HG03139 (cell line): ENCODE results near the gene SLC6A13.
"Not testable (repeated sequence)": the region's sequence is repeated elsewhere in the genome, so short reads cannot be mapped to it uniquely, and the experiment has no call there.

Experiments
- ATAC-seq: cut with Tn5 transposase; IDR thresholded peaks from one replicate; pipeline ENCODE4 v1.9.1; 2021; ENCODE audit not compliant: unreplicated experiment

The SLC6A13 gene

DNA sequence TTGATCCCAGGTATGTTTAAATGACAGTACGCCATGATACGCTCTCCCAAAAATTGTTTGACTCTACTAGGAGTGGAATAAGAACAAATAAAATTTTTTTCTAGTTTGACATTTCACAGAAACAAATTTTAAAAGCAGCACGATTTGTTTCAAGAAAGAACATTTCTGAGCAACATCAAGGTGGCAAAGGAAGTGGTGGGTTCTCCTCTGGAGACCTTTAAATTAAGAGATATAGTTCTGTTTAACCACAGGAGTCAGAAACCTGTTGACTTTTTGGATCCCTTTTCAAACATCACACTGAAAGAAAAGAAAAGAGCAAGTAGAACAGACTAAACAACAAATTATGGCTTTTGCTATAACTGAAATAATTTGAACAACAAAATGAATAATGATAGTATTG, 2.5 kb upstream of the SLC6A13 start:
- ATAC-seq, result no peak

DNA sequence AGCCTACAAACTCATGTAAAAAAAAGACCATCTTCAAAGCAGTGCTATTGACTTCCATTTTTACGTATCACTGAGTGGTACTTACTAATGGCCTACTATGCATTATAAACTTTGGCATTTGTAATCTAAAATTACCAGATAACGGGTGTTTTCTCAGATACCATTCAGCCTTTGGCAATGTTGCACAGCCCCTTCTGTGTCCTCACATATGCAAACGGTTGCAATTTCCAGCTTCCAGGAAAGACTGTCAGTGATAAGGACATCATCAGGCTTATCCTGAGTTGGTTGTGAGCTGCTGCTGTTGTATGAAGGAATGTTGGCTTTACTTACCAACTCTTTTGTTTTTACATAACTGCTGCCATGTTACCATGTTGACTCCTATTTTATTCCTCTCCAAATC, 1.6 kb upstream of the SLC6A13 start:
- no peak for ATAC-seq

DNA sequence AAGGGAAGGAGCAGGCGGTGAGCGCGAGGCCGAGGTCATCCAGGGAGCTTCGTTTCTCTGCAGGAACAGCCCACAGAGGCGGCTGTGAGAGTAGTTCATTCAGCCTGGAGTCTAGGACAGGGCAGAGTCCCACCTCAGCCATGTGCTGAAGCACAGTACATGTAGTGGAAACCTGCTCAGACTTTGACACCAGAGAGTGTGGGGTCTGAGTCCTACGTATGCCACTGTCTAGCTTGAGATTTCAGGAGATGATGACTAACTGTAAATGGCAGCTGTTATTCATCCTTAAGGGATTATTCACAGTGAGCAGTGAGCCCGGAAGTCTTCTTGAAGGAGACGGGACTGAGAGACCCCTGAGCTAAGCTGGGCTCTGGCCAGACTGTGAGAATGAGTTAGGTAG, 938 bp upstream of the SLC6A13 start:
- ATAC-seq, result no peak

DNA sequence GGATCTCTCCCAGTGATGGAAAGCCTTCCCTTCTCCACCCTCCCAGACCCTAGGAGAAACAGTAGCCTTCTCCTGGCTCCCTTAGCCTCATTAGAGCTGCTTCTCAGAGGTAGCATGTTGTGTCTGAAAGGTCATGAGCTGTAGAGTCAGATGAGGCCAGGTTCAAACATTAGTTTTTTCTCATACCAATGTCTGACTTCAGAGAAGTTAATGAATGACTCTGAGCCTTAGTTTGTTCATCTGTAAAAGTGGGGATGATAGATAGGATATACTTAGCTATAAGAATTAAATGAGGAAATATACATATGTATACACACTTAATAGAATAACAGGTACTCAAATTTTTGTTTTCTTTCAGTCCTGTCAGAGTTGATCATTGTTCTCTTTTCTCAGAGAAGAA, 523 bp downstream of the SLC6A13 start:
- ATAC-seq, result no peak

DNA sequence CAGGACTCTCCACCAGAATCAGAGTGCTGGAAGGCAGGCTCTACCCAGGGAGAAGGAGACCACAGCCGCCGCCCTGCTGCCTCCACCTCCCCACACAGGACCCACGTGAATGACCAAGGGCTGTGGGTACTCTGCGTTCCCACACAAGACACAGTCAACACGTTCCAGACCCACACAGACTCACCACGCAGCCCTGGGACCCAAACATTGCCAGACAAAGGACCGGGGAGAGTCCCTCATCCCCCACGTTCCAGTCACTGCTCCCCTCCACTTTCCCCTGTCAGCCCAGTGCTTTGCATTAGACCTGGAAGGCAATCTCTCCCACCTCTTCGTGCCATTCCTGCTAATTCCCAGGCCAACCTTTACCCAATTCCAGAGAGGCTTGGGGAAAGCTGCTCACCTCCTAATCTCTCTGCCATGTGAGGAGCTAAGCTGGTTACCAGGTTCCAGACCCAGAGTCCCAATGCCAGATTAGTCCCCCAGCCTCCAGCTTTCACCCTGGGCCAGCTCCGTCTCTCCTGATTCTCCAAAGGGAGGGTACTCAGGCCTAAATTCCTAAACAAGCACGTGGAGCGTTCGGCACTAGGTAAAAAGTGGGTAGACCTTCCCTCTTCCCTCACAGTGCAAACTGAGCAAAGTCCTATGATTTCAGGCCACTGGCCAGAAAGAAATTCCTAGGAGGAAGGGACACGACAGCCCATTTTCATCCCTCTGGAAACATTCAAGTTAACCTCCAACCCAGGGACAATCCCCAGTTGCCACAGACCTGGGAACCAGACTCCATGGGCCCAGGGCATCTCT, 4.9 kb downstream of the SLC6A13 start:
- ATAC-seq, result no peak

DNA sequence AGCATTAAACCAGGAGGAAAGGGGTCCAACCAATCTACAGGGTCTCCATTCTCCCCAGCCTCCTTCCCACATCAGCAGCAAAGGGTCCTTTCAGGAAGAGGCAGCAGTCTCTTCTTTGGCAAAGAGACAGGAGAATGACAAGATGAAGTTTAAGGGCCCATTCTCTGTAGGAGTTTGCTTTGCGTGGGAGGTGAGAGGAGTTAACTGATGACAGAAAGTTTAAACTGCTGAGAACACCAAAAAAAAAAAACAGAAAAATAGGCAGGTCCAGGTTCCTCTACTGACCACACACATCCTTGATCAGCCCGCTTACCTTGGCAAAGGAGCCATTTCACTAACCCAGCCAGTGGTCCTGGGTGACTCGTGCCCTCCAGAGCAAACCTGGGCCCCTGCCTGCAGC, 5.7 kb downstream of the SLC6A13 start:
- ATAC-seq, result no peak

DNA sequence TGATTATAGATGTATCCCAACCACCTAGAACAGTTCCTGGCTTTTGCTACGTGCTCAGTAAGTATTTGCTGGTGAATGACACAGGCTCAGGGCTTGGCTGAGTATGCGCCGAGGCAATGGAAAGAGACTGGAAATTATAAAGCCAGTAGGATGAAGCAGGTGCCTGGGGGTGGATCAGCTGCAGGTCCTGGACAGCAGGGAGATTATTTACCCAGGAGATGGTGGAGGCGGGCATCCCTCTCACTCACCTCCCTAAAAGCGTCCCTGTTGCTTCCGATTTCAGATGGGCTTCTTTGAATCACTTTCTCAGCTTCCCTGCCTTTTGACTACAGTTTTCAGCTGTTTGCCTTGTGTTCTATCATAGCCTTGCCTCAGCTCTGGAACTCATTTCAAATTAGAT, 6.4 kb downstream of the SLC6A13 start:
- no peak for ATAC-seq

DNA sequence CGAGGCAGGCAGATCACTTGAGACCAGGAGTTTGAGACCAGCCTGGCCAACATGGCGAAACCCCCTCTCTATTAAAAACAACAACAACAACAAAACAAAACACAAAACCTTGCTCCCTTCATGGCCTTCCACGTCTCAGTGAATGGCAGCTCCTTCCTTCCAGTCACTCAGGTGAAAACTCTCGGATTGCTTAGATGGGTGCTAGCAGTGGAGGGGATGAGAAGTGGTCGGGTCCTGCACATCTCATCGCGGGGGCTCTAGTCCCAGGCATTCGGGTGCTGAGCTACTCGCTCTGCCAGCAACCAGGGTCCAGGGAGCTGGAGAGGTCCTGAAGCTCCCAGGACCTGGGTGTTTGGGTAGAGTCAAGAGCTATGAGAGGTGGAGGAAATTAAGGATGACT, 7.7 kb downstream of the SLC6A13 start:
- no peak for ATAC-seq

DNA sequence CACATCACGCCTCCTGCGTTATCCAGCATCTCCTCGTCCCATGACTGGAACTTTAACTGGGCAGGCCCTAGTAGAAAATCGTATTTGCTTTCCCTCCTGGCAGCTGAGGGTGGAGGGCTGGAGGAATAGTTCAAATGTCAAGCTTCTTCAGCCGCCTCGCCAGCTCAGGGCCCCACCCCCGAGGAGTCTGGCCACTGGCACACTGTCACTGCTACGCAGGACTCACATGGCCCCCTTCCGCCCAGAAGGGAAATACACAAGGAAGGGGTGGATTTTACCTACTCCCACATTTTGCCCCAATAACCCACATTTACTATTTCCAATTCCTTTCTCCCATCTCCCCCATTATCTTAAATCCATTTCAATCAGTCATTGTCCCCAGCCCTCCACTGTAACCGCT, 8.6 kb downstream of the SLC6A13 start:
- no peak for ATAC-seq

DNA sequence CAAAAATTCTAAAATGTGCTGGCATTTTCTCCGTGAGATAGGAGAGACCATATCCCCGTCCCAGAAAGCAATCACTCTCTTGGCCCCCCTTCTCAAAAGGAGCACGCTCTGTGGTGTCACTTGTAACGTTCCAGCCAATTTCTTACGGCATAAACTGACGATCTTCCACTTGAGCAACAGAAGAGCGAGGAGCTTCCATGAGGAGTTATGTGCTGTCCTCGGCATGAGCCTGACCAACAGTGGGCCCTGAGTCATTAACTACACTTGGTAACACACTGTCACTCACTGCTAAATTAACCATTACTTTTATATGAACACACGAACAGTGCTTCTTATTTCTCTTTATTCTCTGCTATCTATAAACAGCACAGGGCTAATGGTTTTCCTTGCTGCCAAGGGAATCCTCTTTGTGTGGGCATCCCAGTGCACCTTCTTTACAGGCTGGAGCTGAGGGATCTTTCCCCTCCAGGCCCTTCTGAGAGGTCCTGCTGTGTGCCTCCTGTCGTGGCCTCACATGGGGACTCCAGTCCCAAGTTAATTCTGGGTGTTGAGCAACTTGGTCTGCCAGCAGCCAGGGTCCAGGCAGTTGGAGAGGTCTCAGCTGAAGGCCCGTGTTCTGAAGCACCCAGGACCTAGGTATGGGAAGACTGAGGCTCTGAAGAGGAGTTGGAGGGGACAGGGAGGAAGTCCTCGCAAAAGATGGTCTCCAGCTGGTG, 9.4 kb downstream of the SLC6A13 start:
- ATAC-seq, result no peak

DNA sequence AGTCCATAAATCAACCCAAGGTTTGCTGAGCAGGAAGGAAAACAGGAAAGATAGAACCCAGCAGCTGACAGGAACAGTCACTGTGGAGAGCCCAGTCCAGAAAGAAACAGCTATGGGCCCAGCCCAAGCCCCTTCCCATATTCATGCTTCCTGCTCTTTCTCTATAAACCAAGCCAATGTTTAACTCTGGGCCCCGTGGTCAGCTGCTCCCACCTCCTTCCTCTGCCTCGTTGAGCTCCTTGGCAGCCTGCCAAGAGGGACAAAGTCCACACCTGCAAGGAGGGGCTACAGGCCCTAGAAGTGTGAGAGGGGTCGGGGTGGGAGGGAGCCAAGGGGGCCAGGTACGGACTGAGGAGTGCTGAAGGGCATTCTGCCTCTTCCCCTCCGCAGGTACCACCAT, 10.0 kb downstream of the SLC6A13 start:
- ATAC-seq, result no peak

DNA sequence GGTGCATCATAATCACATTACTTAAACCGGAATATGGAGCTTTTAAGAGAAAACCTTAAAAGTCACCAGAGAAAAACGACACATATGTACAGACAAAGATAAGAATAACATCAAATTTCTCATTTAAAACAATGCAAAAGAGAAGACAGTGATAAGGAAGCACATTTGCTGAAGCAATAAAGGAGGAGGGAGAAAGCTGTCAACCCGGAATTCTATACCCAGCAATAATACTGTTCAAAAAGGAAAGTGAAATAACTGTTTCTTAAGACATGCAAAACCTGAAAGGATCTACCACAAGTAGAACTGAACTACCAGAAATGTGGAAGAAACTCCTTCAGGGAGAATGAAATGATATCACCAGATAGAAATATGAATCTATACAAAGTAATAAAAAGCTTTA, 15.4 kb downstream of the SLC6A13 start:
- no peak for ATAC-seq

DNA sequence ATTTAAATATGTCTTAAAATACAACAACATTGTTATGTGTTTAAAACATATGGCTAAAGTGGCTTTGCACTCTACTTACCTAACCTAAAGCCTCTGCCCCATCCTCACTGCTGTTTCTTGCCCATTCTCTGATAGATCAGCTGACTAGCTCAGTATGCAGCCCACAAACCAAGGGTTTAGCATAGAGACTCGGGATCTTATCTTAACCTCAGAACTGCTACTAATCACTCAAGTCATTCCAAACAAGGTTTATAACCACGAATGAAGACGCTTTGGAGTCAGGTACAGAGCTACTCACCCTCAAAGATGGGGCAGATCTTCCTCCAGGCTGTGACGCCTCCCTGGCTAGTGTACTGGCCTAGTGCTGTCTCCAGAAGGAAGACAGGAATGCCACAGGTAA, 19.3 kb downstream of the SLC6A13 start:
- ATAC-seq, result no peak

DNA sequence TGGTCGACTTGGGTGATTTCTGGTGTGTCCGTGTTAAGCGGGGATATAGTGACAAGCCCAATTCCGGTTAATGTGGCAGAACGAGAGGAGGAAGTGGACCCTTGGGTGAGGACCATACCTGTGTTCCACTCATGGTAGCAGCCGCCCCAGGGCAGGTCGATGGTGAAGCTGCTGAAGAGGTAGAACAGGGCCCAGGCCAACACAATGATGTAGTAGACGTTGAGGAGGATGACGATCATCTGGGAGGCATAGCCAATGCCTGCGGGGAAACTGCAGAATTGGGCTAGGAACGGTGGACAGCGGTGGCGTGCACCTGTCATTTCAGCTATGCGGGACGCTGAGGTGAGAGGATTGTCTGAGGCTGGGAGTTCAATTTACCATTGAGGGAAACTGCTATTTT, 20.1 kb downstream of the SLC6A13 start:
- ATAC-seq, result no peak

DNA sequence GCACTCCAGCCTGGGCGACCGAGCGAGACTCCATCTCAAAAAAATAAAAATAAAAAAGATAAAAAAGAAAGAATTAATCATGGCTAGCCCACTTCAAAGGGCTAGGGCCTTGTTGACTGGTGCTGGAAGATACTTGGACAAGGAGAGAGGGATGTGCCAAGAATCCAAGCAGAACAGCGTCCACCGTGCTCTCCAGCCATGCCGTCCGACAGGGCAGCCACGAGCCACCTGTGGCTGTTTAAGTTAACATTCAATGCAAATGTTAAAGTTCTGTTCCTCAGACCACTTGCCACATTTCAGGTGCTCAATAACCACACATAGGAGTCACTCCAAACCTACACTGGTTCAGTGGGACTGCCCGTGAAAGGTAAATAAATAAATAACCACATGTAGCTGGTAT, 21.4 kb downstream of the SLC6A13 start:
- ATAC-seq, result no peak

DNA sequence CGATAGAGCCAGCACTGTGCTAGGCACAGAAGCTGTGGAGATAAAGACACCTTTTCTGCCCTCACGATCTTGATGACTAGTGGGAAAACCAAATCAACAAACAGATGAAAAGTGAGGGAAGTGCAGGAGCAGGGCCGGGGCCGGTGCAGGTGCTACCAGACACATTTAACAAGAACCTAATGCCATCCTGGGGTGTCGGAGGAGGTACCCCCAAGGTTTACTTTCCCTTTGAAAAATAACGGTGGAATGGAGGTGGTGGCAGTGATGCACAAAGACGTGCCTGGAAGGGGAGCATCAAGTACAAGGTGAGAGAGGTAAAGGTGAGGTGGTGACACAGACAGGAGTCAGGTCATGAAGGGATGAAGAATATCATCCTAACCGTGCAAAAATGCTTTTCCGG, 22.1 kb downstream of the SLC6A13 start:
- ATAC-seq, result no peak

DNA sequence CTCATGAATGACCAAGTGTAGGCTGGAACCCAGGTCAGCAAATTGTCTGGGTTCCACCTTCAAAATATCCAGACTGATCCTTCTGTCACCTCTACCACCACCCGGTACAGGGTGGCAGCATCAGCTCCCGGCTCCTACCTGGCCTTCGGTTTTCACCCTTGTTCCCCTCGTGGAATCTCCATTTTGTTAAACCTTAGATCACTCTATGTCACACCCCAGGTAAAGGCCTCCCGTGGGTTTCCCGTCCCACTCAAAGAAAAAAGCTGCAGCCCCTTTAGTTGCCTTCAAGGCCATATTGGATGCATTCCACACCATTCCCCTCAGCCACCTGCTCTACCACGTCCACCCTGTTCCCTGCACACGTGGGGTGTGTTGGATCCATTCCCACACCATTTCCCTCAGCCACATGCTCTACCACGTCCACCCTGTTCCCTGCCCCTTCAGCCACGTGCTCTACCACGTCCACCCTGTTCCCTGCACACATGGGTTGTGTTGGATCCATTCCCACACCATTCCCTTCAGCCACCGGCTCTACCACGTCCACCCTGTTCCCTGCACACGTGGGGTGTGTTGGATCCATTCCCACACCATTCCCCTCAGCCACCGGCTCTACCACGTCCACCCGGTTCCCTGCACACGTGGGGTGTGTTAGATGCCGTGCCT, 23.8 kb downstream of the SLC6A13 start:
- ATAC-seq, result no peak

DNA sequence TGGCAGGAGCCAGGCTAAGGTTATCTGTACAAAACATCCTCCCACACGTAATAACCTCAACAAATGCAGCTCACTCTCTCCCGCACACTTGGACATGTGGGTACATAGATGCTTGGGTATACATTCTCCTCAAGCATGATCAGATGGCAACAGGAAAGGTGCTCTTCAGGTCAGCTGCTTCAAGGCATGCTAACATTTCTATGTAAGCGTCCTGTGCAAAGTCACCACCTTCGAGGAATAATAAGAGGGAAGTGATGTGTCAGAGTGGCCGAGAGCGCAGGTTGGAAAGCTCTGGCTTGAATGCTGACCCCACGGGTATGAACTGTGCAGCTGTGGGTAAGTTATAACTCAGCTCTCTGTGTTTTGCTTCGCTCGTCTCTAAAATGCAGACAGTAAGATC, 24.5 kb downstream of the SLC6A13 start:
- no peak for ATAC-seq

DNA sequence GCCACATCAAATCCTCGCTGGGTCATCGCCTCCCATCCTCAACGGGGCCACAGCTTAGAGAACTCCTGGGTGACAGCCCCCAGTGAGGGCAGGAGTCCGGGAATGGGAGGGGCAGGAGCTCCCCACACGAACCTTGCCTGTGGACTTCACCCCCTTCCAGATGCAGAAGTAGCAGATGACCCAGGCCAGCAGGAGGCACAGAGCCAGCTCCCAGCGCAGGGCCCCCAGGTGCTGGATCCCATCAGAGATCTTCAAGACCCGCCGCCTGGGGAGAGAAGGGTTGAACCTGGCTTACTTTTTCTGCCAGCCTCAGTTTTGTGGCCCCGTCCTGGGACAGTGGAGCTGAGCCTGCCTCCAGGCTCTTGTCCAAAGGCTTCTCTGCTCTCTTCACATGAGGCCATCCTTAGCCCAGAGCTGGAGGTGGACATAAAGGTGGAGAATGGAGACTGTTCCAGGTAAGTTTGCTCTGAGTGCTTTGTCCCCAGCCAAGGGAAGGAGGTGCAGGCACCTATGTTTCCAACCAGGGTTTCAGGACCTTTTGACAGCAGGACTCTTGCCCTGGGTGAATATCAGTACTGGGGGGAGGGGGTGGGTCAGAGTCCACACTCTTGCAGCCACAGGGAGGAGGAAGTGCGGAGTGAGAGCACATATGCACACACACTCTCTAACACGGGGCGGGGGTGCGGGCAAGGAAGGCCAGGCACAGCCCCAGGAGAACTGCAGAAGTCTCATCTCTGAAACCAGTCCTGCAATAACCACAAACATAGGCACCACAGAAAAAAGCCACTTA, 25.4 kb downstream of the SLC6A13 start:
- no peak for ATAC-seq

DNA sequence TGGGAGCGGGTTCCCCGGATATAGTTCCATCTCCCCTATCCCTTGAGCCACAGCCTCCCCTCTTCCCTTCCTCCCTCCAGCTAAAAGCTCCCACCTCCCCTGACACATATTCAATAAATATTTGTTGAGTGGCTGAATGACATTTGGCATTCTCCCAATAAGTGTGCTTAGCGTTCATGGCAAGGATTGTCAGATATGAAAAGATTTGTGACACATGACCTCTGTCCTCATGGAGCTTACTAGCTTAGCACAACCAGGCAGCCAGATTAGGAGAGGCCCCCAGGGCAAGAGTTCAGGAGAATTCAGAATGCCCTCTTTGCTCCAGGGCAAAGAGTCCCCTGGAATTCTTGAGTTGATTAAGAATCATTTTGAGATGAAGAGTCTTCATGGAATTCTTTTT, 26.2 kb downstream of the SLC6A13 start:
- no peak for ATAC-seq

DNA sequence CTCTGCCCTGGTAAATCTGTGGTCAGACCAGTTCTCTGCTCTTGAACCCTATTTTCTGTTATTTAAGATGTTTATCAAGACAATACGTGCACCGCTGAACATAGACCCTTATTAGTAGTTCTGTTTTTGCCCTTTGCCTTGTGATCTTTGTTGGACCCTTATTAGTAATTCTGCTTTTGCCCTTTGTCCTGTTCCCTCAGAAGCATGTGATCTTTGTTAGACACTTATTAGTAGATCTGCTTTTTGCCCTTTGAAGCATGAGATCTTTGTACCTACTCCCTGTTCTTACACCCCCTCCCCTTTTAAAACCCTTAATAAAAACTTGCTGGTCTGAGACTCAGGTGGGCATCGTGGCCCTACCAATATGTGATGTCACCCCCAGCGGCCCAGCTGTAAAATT, 26.7 kb downstream of the SLC6A13 start:
- ATAC-seq, result not testable (repeated sequence)
